HG03439 (cell line): ENCODE measurements around the gene PLA1A.
"Not testable (repeated sequence)": the region's sequence is repeated elsewhere in the genome, so short reads cannot be mapped to it uniquely, and the experiment has no call there.

ENCODE experiments used
- ATAC-seq: cut with Tn5 transposase; IDR thresholded peaks from one replicate; pipeline ENCODE4 v1.9.1; 2021; ENCODE audit warnings: mild to moderate bottlenecking, moderate library complexity; ENCODE audit not compliant: unreplicated experiment

The PLA1A gene, protein sequence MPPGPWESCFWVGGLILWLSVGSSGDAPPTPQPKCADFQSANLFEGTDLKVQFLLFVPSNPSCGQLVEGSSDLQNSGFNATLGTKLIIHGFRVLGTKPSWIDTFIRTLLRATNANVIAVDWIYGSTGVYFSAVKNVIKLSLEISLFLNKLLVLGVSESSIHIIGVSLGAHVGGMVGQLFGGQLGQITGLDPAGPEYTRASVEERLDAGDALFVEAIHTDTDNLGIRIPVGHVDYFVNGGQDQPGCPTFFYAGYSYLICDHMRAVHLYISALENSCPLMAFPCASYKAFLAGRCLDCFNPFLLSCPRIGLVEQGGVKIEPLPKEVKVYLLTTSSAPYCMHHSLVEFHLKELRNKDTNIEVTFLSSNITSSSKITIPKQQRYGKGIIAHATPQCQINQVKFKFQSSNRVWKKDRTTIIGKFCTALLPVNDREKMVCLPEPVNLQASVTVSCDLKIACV

DNA sequence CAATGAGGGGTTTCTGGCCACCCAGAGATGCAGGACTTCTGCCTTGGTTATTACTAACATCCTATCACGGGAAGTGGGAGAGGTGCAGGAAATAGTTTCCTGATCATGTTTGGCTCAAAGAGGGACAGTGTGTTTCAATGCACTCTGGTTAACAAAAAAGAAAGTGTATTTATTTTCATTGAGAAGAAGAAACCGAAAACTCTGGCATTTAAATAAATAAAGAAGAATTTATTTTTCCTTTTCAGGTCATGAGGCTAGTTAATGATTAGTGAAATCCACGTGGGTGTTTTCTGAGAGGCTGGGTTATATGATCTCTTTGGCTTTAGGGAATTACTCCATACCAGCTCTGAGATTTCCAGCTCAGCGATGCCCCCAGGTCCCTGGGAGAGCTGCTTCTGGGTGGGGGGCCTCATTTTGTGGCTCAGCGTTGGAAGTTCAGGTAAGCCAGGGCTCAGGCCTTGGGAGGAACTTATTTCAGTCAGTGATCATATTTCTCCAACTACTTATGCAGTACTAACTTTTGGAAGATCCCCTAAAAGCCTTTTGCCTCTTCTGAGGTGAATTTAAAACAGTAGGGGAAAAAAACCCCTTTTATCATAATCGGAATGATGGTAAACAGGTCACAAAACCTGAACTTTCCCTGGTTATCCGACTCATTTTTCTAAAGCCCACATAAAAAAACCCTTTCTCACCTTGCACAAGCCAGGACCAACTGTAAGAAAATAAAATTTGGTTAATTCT lies at the start of gene PLA1A:
PLA1A (plus strand) TSS at position 338 of the 741 bp plus-strand sequence; CDS start at position 367, 29 bp downstream.
- ATAC-seq = no peak

DNA sequence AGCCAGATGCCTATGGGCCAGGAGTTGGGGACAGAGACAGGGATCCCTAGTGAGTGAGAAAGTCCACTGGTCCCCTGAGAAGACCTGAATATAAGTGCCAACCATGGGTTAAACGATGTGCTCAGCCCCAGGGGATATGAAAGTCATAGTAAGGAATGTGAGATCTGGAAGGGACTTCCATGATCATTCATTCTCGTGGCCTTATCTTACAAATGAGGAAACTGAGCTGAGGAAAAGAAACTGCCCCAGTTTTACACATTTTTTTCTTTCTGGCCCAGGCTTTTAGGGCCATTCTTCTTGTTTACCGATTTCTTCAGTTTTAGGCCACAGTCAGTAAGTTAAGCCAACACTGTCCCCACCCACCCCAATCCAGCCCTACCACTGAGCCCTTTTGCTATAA lies 49.3 kb upstream of the PLA1A start:
- no peak for ATAC-seq

DNA sequence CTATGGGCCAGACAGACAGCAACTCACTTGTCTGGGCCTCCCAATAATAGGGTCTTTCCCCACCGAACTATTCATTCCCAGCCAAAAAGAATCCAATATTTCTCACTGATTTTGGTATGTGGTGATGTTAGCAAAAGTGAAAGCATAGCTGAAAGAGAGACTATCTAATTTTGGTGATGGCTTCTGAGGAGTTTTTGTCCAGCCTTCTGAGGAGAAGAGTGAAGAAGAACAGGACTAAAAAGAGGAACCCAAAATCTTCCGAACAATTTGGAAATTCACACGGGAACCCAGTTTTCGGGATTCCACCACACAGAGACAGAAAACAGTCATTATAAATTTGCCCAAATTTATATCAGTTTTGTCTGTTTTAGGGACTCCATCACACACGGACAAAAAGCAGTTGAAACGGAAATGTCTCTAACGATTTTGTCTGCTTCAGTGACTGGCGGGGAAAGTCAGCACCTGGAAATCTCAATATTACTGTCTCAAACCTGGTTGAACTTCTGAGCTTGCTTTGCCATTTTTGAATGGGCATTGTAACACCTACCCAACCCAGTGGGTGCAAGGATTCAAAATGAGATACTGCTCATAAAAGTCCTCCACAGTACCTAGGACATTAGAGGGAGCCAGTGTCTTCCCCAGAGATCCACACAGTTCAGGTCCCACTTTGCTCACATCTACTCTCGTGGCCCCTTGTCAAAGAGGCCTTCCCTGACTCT lies 47.3 kb upstream of the PLA1A start:
- ATAC-seq = no peak

DNA sequence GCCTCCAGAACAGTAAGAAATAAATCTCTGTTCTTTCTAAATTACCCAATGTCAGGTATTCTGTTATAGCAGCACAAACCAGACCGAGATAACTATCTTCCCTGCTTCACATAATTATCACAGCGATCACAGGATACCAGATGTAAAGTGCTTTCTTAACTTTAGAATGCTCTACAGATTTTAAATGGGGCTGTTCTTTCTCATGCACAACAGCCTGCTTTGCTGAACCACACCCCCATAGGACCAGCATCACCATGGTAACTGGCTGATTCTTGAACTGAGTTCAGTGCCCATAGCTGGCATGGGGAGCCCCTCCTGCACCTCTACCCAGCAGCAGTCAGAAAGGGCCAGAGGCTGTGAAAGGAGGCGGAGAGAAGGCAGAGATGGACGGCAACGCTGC lies 46.1 kb upstream of the PLA1A start:
- ATAC-seq = no peak

DNA sequence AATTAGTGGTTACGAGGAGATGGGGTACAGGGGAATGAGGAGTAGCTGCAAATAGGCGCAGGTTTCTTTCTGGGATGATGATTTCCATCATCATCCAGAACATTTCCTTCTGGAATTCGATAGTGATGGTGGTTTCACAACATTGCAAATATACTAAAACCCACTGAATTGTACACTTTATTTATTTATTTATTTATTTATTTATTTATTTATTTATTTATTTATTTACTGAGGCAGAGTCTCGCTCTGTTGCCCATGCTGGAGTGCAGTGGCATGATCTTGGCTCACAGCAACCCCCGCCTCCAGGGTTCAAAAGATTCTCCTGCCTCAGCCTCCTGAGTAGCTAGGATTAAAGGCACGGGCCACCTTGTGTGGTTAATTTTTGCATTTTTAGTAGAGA lies 44.8 kb upstream of the PLA1A start:
- ATAC-seq = not testable (repeated sequence)

DNA sequence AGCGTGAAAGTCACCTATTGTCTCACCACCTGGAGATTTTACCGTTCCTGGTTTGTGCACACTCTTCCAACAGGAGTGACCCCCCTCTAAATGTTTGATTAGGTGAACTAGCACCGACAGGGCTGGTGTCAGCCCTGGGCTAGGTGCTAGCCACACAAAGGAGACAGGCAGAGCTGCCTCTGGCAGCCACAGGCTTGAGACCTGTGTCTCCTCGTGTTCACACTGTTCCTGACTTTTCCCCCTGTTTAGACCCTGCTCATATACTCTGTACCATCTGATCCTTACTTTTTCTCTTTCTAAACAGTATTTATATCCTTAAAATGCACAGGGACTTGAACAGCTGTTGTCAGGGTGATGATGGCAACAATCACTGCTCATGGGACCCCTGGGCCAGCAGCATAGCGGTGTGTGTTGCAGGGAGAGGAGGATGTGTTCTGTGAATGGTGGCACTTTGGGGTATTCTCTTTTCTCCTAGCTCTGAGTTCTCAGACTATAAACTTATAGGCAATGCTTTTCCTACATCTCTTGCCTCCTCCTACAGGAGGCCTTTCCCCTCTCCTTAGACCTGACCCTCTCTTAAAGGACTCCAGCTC lies 43.8 kb upstream of the PLA1A start:
- no peak for ATAC-seq

DNA sequence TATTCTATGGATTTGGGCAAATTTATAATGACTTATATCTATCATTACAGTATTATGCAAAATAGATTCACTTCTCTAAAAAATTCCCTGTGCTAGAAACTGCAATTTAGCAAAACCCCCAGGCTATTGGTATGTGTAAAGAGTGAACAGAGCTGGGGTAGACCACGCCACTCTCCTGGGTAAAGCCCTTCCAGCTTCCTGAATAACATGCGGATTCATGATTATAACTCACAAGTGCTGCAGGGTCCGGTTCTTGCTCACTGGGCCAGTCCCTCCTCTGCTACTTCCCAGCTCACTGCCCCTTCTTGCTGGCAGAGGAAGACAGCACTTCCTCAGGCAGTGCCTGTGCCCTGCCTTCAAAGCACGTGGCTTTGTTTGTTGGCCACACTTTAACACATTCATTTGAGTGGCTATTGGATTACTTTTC lies 42.4 kb upstream of the PLA1A start:
- no peak for ATAC-seq

DNA sequence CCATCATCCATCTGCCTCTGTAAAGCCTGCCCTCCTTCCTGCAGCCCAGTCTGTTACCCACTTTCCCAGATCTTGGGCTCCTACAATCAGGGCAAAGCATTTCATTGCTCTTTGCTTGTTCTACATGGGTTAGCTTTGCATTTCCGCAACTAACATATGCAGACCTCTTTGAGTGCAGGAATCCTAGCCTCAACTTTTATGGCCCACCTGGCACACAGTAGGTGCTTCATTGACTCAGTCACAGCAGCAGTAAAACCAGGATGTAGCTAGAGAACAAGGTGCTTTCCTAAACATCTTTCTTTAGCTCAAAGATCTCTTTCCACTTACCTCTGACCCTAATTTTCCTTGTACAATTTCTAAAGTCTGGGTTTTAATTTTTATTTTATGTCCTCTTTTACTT lies 41.8 kb upstream of the PLA1A start:
- ATAC-seq = no peak

DNA sequence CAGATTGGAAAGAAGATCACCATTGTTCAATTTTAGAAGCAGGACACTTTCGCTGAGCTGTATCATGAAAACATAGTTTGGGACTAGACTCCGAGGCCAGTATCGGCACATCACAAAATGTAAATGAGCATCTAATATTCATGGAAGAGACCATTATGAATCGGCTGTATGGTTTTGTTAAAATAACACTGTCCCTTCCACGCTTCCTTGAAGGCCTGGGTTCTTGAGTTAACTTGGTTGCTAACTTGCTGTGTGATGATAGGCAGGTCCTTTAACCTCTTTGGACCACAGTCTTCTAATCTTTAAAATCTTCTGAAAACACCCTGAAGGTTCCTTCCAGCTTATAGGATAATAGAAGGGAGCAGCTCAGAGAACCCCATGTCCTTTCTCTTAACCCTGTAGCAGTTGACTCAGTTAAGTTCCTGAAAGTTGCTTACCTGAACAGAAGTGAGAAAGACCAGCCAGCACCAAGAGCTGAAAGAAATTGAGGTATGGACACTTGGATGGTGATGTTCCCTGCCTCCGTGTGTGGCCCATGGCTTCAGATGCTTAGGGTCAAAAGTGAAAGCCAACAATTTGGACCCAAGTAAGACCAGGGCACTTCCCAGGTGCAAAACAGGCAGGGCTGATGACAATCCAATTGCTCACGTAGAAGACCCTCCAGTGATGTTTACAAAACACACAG lies 40.4 kb upstream of the PLA1A start:
- ATAC-seq = no peak

DNA sequence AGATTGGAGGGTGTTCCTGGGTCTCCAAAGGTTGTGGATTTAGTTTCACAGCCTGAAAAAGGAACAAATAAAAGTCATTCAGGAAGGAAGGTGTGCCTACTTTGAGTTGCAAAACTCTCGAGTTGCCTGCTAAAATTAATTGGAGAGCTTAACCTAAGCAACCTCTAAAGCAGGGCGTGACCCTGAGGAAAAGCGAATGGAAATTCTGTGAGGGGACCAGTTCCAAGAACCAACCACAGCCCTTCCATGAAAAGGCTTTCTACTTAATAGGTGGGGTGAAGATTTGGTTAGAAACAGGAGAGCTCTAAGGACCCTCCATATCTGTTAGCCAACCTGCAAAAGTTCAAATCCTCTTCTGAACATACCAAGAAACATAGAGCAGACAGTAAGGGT lies 39.8 kb upstream of the PLA1A start:
- no peak for ATAC-seq

DNA sequence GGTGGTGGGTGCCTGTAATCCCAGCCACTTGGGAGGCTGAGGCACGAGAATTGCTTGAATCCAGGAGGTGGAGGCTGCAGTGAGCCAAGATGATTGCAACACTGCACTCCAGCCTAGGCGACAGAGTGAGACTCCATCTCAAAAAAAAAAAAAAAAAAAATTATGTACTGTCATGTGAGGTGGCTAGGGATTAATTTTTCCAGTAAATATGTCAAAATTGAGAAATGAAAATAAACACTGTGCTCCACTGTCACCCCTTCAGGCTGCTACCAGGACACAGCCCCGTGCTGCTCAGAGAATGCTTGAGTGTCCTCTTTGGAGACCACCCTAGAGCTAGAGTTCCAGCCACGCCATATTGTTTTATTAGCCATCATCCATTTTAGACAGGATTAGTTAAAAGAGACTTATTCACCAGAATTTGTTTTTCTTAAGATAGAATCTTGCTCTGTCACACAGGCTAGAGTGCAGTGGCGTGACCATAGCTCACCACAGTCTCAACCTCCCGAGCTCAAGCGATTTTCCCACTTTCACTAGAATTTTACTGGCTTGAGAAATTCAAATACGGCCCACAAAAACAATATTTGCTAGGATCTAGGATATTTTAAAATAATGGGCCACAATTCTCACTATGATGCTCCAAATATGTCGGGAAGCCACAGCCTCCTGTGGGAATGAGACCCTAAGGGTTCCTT lies 38.9 kb upstream of the PLA1A start:
- ATAC-seq = no peak

DNA sequence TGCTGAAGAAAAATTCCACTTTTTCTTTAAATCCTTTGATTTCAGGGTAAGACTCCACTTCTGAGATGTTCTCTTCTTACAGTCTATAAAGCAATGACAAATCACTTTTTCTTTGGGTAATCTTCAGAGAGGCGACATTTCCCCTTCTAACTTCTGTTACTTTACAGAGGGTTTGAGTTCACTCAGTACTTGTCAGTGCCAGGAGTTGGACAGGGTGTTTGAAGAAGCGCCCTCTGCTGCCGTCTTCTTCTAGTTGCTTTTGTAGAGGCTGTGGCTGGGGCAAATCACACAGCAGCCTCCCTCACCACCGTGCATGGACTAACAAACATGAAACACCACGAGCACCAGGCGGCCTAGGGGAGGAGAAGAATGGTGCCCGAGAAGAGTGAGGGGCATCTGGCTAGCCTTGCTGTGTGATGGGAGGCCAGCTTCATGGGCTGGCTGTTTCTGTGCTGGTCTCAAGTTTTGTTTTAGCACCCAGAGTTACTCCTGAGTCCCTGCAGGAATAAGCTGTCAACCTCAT lies 38.2 kb upstream of the PLA1A start, which contains the start of gene CD80:
CD80 (minus strand) TSS at position 174 of the 523 bp plus-strand sequence. CDS start 1,886 bp downstream, outside the sequence.
- peak; percentile 55 for ATAC-seq

DNA sequence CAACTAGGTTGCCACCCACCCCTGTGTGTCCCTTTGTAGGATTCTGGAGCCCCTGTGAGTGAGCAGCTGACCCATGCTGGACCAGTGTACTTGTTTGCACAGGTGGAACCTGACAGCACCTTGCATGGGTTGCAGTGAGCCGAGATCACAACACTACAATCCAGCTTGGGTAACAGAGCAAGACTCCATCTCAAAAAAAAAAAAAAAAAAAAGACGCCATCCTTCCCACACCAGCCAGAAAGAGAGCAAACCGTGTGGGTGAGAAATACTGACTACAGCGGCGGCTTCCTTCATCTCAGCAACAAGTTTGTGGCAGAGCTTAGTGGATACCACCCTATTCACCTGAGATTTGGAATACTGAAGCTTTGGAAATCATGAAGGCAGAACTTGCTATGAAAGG lies 37.5 kb upstream of the PLA1A start:
- no peak for ATAC-seq

DNA sequence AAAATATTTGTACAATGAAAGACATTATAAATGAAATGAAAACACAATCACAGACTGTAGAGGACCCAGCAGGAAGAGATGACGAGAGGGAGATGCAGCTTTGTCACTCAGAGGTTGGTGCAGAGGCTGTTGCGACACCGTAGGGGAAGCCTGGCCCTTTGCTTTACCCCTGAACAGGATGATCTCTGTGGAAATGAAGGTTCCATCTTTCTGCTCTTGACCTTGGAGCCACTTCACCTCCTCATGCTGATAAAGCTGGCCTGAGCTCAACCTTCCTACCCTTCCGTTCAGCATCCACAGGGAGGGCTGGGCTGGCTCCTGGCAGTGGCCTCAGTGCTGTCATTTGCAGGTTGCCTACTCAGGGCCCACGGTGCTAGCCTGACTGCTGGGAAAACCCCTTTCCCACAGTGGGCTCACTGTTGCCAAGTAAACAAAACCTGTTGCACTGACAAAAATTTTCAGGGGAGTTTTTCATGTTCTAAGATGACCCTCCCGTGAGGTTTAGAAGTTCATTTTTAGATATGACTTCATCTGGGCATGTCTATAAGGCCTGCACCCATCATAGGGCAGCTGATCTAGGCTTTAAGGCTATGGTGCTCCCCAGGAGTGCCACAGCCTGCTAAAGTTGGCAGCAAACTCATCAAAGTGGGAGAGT lies 35.3 kb upstream of the PLA1A start:
- peak; percentile 82 for ATAC-seq

DNA sequence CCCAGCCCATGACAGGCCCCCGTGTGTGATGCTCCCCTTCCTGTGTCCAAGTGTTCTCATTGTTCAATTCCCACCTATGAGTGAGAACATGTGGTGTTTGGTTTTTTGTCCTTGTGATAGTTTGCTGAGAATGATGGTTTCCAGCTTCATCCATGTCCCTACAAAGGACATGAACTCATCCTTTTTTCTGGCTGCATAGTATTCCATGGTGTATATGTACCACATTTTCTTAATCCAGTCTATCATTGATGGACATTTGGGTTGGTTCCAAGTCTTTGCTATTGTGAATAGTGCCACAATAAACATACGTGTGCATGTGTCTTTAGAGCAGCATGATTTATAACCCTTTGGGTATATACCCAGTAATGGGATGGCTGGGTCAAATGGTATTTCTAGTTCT lies 34.4 kb upstream of the PLA1A start:
- ATAC-seq = not testable (repeated sequence)

DNA sequence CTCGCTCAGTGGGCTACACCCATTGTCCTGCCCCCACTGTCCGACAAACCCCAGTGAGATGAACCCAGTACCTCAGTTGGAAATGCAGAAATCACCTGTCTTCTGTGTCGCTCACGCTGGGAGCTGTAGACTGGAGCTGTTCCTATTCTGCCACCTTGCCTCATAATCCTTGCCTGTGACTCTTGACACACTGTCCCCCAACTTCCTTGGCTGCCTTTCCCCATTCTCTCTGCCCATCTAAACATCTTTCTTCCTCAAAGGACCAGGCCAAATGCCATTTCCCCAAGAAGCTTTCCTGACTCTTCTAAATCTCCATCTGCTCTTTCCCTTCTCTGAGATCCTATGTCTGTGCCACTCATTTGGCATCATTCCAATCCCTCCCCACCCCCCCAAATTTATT lies 28.5 kb upstream of the PLA1A start:
- no peak for ATAC-seq

DNA sequence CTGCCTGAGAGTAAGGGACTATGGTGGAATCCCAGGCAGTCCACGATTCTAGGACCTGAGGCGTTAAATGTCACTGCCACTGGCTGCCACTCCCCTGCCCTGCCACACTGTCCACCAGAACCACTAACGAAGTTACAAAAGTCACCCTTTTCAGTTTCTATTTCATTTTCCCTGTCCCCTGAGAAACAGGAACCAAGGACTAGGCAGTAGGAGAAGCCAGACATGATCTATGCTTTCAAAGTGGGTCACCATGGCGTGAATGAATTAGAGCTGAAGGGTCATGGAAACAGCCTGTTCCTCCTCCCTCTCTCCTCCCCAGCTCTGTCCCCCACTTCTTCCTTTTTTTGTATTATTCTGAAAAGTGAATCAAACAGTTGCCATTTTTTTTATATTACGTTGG lies 27.5 kb upstream of the PLA1A start:
- no peak for ATAC-seq

DNA sequence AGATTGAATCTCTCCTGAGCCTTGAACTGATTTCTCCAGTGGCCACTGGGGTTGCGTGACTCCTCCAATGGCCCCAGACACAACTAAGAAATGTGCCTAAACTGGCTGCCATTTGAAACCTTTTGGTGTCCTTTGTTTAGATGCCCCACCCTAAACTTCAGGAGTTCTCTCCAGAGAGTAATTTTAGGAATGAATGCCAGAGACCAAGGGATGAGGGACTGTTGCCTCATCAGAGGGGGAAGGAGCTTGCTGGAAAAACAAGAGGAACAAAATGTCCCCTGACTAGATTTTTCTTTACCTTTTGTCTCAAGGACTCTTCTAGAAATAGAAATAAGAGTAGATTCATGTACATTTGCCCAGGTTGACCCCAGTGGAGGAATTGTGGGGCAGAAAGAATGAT lies 26.5 kb upstream of the PLA1A start:
- no peak for ATAC-seq

DNA sequence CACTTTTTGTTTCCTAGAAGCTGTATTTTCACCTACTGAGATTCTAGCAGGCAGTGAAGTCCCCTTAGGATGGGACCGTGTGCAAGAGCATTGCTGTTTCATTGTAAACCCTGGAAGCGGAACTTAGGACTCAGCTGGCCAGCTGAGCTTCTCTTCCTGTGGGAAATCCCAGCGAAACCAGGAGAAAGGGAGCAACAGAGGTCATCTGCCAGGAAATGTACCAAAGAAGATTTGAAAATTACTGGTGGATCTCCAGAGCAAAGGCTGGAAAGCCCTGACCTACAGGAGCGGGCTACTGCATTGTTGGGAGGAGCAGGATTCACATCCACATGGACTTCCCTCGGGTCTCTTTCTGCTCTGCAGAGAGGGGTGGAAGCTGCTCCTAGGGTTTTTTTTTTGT lies 26.0 kb upstream of the PLA1A start:
- ATAC-seq = no peak
